IMR-90 (cell line): Measurements from ENCODE around the gene TEX53. TPM values are rescaled to one million over a fixed set of nuclear protein-coding genes. Genes with fewer than 3 reads are reported as not detected.
A peak's percentile ranks its signal among the peaks of the same experiment; 100 is the strongest.

Experiments used
- ATAC-seq: fragments of 200-7000 bp; cut with Tn5 transposase; 2 replicates; pipeline ENCODE4 v1.9.1; 2020; ENCODE audit warnings: low read depth, mild to moderate bottlenecking, moderate library complexity
- BruUV-seq: library from RNA; stranded (reverse); fragments of 400-500 nt; replicated peaks from 2 replicates; lab custom pipeline; 2021; lab: Mats Ljungman, UMichigan
- CTCF ChIA-PET: fragments of 300-600 bp; formaldehyde crosslinking; extraction: SDS; loops from one replicate; lab custom pipeline; 2021; ENCODE audit warnings: antibody characterized with exemption; lab: Yijun Ruan, JAX
- POLR2A ChIA-PET: fragments of 300-600 bp; sonication (Branson Sonifier 250); formaldehyde crosslinking; loops from one replicate; lab custom pipeline; 2022; ENCODE audit warnings: antibody characterized with exemption; ENCODE audit not compliant: unreplicated experiment; lab: Charles Lee
- DNase-seq: peaks from one replicate; pipeline ENCODE4 v3.0.0; 2013
- H2AFZ ChIP-seq: replicated peaks from 2 replicates; pipeline ENCODE3; 2013; ENCODE audit warnings: low read length, mild to moderate bottlenecking; ENCODE audit not compliant: poor library complexity
- H2AK5ac ChIP-seq: 2 replicates; pipeline ENCODE4 v1.6.1; 2013; ENCODE audit warnings: low read depth, low read length, inconsistent platforms
- H2AK9ac ChIP-seq: replicated peaks from 2 replicates; pipeline ENCODE3; 2013; ENCODE audit warnings: mild to moderate bottlenecking, low read depth, low read length, moderate library complexity; ENCODE audit not compliant: poor library complexity
- H2BK120ac ChIP-seq: 2 replicates; pipeline ENCODE4 v1.6.1; 2013; ENCODE audit warnings: low read depth, low read length, inconsistent platforms
- H2BK15ac ChIP-seq: 3 replicates; pipeline ENCODE4 v1.6.1; 2013; ENCODE audit warnings: low read depth, low read length, inconsistent platforms
- H2BK20ac ChIP-seq: 2 replicates; pipeline ENCODE4 v1.6.1; 2013; ENCODE audit warnings: low read depth, mild to moderate bottlenecking, inconsistent platforms, low read length, moderate library complexity
- H2BK5ac ChIP-seq: 2 replicates; pipeline ENCODE4 v1.6.1; 2013; ENCODE audit warnings: mild to moderate bottlenecking, low read depth, low read length, inconsistent platforms; ENCODE audit not compliant: poor library complexity, severe bottlenecking
- H3K14ac ChIP-seq: replicated peaks from 2 replicates; pipeline ENCODE4 v1.6.1; 2013; ENCODE audit warnings: low read depth, low read length, inconsistent platforms
- H3K18ac ChIP-seq: 2 replicates; pipeline ENCODE4 v1.6.1; 2013; ENCODE audit warnings: low read depth, low read length, control low read depth
- H3K23ac ChIP-seq: 2 replicates; pipeline ENCODE4 v1.6.1; 2013; ENCODE audit warnings: low read depth, low read length, inconsistent platforms
- H3K27ac ChIP-seq: 2 replicates; pipeline ENCODE4 v1.5.1; 2013; ENCODE audit warnings: mild to moderate bottlenecking, control low read depth, low read length; ENCODE audit not compliant: insufficient read depth
- H3K27me3 ChIP-seq: 2 replicates; pipeline ENCODE4 v1.6.1; 2013; ENCODE audit warnings: low read length; ENCODE audit not compliant: control insufficient read depth, insufficient read depth
- H3K36me3 ChIP-seq: 2 replicates; pipeline ENCODE4 v1.6.1; 2013; ENCODE audit warnings: low read length, mixed read lengths; ENCODE audit not compliant: control insufficient read depth, insufficient read depth
- H3K4ac ChIP-seq: 2 replicates; pipeline ENCODE4 v1.6.1; 2013; ENCODE audit warnings: low read depth, low read length, inconsistent platforms
- H3K4me1 ChIP-seq: 2 replicates; pipeline ENCODE4 v1.6.1; 2013; ENCODE audit warnings: low read length, mixed read lengths; ENCODE audit not compliant: control insufficient read depth, insufficient read depth
- H3K4me2 ChIP-seq: 2 replicates; pipeline ENCODE4 v1.6.1; 2013; ENCODE audit warnings: low read depth, mild to moderate bottlenecking, control low read depth, low read length, moderate library complexity
- H3K4me3 ChIP-seq: 2 replicates; pipeline ENCODE4 v1.5.1; 2013; ENCODE audit warnings: low read depth, mild to moderate bottlenecking, control low read depth, low read length, moderate library complexity; ENCODE audit not compliant: insufficient read depth
- H3K56ac ChIP-seq: 2 replicates; pipeline ENCODE4 v1.6.1; 2013; ENCODE audit warnings: low read length, inconsistent platforms; ENCODE audit not compliant: insufficient read depth; ENCODE audit errors: extremely low read depth
- H3K79me1 ChIP-seq, 2 experiments: 2 replicates each; pipeline ENCODE4 v1.6.1; 2013; ENCODE audit warnings: low read length in 2 of 2, inconsistent platforms in 1 of 2, low read depth in 1 of 2
- H3K9ac ChIP-seq: 2 replicates; pipeline ENCODE4 v1.6.1; 2013; ENCODE audit warnings: low read depth, low read length, control low read depth
- H3K9me1 ChIP-seq: 2 replicates; pipeline ENCODE4 v1.6.1; 2013; ENCODE audit warnings: low read length, inconsistent platforms; ENCODE audit not compliant: insufficient read depth
- H3K9me3 ChIP-seq: 2 replicates; pipeline ENCODE4 v1.6.1; 2013; ENCODE audit warnings: low read length; ENCODE audit not compliant: control insufficient read depth, insufficient read depth
- H4K20me1 ChIP-seq: 2 replicates; pipeline ENCODE4 v1.6.1; 2013; ENCODE audit warnings: low read length, inconsistent platforms; ENCODE audit not compliant: insufficient read depth
- H4K5ac ChIP-seq: 2 replicates; pipeline ENCODE4 v1.6.1; 2013; ENCODE audit warnings: mild to moderate bottlenecking, low read depth, low read length, control low read depth
- H4K8ac ChIP-seq, 2 experiments: 2 replicates each; pipeline ENCODE4 v1.6.1; 2013; ENCODE audit warnings: low read depth in 2 of 2, low read length in 2 of 2, control low read depth in 1 of 2, inconsistent platforms in 1 of 2
- H4K91ac ChIP-seq: 2 replicates; pipeline ENCODE4 v1.6.1; 2013; ENCODE audit warnings: low read depth, low read length, inconsistent platforms; ENCODE audit not compliant: insufficient read depth
- CTCF ChIP-seq: conservative IDR thresholded peaks from 2 replicates; pipeline ENCODE4 v1.5.1; 2012; ENCODE audit warnings: mild to moderate bottlenecking, low read depth, low read length, improper control_type of control experiment
- MAFK ChIP-seq: IDR thresholded peaks from 2 replicates; pipeline ENCODE4 v1.6.1; 2012; ENCODE audit warnings: low read depth, low read length, improper control_type of control experiment
- WGBS, 2 experiments: methylation state at CpG; one replicate each; pipeline versions ENCODE4 v1.1.5 to v1.1.7; 2013; ENCODE audit warnings: missing lambda C conversion rate in 2 of 2; ENCODE audit not compliant: insufficient read length in 1 of 2; ENCODE audit errors: extremely low coverage in 2 of 2; 5-methylcytosine and 5-hydroxymethylcytosine counted together
- dilution Hi-C: fragments of 300-500 bp; cut with HindIII; formaldehyde crosslinking; loops from one replicate; pipeline ENCODE4 v1.14.3; 2018; ENCODE audit warnings: low sequenced_read_pairs; ENCODE audit not compliant: unreplicated experiment
- in situ Hi-C: fragments of 300-500 bp; cut with MboI; formaldehyde crosslinking; loops from 3 replicates; pipeline ENCODE4 v1.14.3; 2019; ENCODE audit warnings: low sequenced_read_pairs, inconsistent platforms, mixed read lengths
- intact Hi-C: fragments of 100-400 bp; cut with micrococcal nuclease; formaldehyde crosslinking; loops from 2 replicates; pipeline ENCODE4 v1.10.0; 2022
- polyA plus RNA-seq, 3 experiments: library from polyadenylated mRNA; depleted of rRNA; stranded (reverse); fragments of >200 nt; gene quantifications; 2 replicates each; pipeline ENCODE4 v1.2.3, GENCODE V29; 2012; ENCODE audit warnings: low replicate concordance in 1 of 3
- total RNA-seq: library from RNA; depleted of rRNA; stranded (reverse); fragments of >200 nt; gene quantifications from 2 replicates; pipeline ENCODE4 v1.2.3, GENCODE V29; 2012

TEX53 gene
- total and polyA plus RNA-seq, 2 of the 4 experiments (the other 2 are of a cell fraction), result not detected

GRCh38 chr9:114674798-114675540 is 17.4 kb upstream of the TEX53 start:
- Histone ChIP-seq H4K5ac (peak overlapping the region; percentile 31; the same call in 1 of the 2 replicates), H3K79me1 (no peaks in the 10 kb centered on the region), H2BK15ac (peak overlapping the region; percentile 83; the same call in 2 of the 3 replicates), H4K91ac (peak overlapping the region; percentile 27), H2BK20ac (peak overlapping the region; percentile 86), H3K36me3 (no peaks in the 10 kb centered on the region), H3K9me1 (peaks cover 7% of the 10 kb centered on the region), H2BK5ac (peak overlapping the region; percentile 21), H3K4me1 (peaks cover 12% of the 10 kb centered on the region), H2BK120ac (peak overlapping the region; percentile 74; the same call in 1 of the 2 replicates), H3K4ac (peak overlapping the region; percentile 18), H4K8ac (peak overlapping the region; percentile 19 to 32; a peak in 1 of 4 replicates), H3K4me3 (no peak overlapping the region), H3K27ac (no peak overlapping the region), H2AFZ (no peak overlapping the region), H3K9me3 (no peaks in the 10 kb centered on the region), H3K18ac (peak overlapping the region; percentile 31; the same call in 1 of the 2 replicates), H3K56ac (no peak overlapping the region), H3K9ac (no peak overlapping the region), H3K4me2 (no peak overlapping the region), H2AK9ac (no peak overlapping the region), H3K14ac (peak overlapping the region; percentile 10; the same call in 1 of the 2 replicates), H4K20me1 (no peaks in the 10 kb centered on the region), H3K23ac (no peak overlapping the region), H2AK5ac (peak overlapping the region; percentile 94), H3K27me3 (peaks cover 2% of the 10 kb centered on the region; the same call in 1 of the 2 replicates)
- CTCF ChIA-PET, result interaction anchor here (0.6 to 1.0 kb wide), 2 partner anchors 13 to 1459 kb away, joined by 3 to 9 read pairs; no protein-coding TSS in a partner anchor
- no TSS peak for BruUV-seq
- TF ChIP-seq CTCF (0 out of 2 replicates have a peak, but pooled peaks have one; percentile 7), MAFK (no peak)
- ATAC-seq (no peak), DNase-seq (peak; percentile 61)
- no CpG with 5 or more reads among the region's 3 CpGs for whole genome bisulfite sequencing, 2 experiments
- dilution Hi-C loops (no loop called here), intact Hi-C loops (loop anchor here (5.0 kb wide), 1 partner anchor 47 kb away; no protein-coding TSS in a partner anchor), in situ Hi-C loops (loop anchor here (5.0 kb wide), 1 partner anchor 227 kb away; no protein-coding TSS in a partner anchor)
- POLR2A ChIA-PET, result interaction anchor here (0.6 kb wide), 1 partner anchor 277 kb away, joined by 3 read pairs; no protein-coding TSS in a partner anchor
